HG02840 (cell line): Measurements from ENCODE around the gene PSMC1.
A peak's percentile ranks its signal among the peaks of the same experiment; 100 is the strongest.
"Not testable (repeated sequence)": the region's sequence is repeated elsewhere in the genome, so short reads cannot be mapped to it uniquely, and the experiment has no call there.

Experiments used
- ATAC-seq: cut with Tn5 transposase; IDR thresholded peaks from one replicate; pipeline ENCODE4 v1.9.1; 2021; ENCODE audit warnings: mild to moderate bottlenecking, moderate library complexity, moderate number of reproducible peaks; ENCODE audit not compliant: unreplicated experiment, low FRiP score

PSMC1 gene

DNA sequence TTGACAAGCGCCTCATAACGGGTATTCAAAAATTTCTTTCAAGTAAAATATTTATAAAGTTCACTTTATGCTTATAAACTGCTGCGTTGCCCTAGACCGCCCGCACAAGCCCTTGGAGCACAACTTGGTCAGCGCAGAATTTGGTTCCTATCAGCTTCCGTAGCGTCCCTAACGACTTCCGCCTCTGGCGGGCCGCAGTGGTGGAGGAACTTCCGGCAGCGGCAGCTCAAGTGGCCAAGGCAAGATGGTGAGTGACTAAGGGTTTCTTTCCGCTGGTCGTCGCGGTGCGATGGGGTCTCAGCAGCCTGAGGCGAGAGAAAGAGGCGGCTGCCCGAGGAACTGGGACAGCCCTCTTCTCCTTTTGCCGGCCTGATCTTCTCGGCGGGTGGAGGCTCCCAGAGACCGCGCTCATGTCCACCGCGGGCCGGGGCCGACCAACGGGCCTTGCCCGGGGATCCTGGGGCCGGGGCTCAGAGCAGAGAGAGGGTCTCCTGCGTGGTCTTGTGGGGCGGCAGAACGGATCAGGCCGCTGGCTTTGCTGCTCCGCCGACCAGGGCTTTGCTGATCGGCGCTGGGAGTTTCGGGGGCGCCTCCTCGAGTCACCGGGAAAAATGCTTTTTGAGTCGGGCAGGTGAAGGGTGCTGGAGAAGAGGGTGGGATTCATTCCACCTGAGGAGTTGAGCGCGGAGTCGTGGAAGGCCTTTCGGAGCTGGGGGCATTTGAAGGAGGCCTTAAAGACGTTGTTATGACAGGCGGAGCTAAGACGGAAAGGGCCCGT, at the start of gene PSMC1:
PSMC1 (plus strand) TSS at position 200 of the 778 bp plus-strand sequence; CDS start at position 245, 45 bp downstream.
- ATAC-seq: peak; percentile 93

DNA sequence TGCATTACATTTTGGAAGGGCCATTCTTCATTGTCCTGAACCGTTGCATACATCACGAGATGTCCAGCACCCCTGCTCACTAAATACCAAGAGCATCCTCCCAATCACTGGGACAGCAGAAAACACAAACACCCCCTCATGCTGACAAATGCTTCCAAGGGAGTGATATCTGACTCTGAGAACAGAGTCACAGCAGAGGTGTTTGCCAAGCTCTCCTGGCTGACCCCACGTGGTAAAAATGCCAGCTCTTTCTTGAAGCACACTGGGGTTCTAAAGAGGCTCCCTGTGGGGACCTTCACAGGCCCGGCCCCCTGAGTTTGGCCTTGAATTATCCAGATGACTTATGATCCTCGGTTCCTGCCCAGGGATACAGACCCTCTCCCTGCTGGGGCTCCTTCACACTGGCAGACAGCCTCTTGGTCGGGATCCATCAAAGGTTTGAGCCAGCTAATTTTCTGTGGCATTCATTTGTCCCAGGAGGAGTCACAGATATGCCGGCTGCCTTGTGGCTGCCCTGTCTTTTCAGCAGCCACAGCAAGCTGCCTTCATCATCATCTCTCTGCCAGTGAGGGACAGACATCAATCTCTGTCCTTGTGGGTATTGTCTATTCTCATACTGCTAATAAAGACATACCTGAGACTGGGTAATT, 43.1 kb upstream of the PSMC1 start:
- ATAC-seq: no peak

DNA sequence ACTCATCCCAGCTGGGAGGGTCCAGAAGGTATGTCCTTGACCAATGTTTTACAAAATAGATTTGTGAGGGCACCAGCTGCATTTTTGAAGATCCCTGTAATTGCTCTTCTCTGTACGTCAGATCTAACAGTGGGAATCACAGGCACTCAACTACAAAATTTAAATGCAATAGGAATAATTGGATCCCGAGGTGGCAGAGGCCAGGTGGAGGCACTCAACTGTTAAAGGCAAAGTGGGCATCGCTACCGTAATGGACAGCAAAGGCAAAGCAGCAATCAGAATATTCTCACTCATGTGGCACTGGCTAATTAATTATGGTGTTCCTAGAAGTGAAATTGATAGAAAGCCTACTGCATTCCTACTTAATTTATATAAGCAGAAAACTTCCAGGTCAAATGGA, 27.9 kb upstream of the PSMC1 start:
- no peak for ATAC-seq

DNA sequence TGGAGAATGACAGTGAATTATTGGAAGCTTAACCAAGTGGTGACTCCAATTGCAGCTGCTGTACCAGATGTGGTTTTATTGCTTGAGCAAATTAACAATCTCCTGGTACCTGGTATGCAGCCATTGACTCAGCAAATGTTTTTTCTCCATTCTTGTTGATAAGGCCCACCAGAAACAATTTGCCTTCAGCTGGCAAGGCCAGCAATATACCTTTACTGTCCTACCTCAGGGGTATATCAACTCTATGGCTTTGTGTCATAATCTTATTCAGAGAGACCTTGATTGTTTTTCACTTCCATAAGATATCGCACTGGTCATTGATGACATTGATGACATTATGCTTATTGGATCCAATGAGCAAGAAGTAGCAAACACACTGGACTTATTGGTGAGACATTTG, 26.4 kb upstream of the PSMC1 start:
- ATAC-seq: not testable (repeated sequence)

DNA sequence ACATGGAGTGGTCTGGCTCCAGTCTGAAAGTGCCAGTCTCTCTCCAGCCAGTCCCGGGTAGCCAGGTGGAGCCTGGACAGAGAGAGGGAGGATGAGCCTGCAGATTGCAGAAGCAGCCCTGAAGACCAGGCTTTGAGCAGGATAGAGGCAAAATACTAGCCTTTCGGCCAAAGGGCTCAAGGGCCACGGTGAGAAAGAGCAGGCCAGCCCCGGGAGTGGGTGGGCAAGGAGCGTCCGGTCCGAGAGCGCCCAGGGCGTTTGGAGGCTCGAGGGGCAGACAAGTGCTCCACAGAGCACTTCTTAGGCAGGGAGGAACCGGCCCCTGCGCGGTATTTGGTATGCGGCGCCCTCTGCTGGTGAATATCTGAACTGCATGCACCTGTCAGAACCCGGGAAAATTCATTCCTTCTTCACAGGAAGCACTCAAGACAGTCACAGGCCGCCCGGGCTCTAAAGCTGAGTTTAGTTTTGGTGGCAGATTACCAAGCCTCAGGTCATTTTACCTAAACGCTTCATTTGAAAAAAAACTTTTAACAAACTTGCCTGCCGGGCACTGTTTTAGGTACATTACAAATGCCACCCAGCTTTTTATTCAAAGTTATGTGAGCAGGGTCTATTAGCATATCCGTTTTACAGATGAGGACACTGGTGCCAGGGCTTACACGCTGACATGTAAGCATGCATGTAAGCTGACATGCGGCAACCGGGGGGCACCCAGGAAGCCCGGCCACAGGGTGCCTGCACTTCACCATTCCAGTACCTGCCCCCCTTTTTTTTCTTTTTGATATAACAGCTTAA, 21.0 kb upstream of the PSMC1 start:
- ATAC-seq: no peak

DNA sequence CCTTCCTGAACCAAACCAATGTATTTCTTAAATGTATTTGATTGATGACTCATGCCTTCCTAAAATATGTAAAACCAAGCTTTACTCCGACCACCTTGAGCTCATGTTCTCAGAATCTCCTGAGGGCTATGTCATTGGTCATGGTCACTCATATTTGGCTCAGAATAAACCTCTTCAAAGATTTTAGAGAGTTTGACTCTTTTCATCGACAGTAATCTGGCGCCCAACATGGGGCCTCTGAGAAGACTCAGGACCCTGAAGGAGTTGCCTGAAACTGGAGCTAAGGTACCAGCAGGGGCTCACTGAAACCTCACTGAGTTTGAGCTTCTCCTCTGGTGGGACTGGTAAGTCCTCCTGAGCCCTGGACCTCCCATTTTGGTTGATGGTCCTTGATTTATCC, 17.2 kb upstream of the PSMC1 start:
- no peak for ATAC-seq

DNA sequence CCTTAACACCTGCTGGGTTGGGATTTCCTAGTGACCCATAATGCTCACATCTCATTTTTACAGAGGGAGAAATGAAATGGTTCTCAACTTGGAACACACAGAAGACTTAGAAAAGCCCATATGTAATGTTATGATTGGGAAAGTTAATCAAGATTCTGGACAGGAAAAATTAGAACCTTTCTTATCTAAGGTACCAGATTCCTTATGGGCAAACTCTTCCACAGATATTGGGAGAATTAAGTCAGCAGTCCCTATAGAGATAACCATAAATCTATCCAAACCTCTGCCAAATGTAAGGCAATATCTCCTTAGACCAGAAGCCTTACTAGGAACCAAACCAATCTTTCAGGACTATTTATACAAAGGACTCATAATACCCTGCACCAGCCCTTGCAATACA, 13.9 kb upstream of the PSMC1 start:
- no peak for ATAC-seq

DNA sequence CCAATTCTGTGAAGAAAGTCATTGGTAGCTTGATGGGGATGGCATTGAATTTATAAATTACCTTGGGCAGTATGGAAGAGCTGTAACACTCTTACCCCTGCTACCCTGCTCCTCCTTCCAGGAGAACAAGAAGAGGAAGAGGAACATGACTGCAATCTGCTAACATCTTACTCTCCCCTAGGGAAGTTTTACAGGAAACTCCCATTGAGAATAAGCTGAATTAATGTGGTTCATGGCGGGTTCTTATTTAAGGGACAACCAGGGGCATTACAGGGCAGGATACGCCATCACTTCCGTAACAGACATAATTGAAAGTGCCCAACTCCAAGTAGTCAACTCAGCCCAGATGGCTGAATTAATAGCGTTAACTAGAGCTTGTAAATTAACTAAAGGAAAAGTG, 9.4 kb upstream of the PSMC1 start:
- no peak for ATAC-seq

DNA sequence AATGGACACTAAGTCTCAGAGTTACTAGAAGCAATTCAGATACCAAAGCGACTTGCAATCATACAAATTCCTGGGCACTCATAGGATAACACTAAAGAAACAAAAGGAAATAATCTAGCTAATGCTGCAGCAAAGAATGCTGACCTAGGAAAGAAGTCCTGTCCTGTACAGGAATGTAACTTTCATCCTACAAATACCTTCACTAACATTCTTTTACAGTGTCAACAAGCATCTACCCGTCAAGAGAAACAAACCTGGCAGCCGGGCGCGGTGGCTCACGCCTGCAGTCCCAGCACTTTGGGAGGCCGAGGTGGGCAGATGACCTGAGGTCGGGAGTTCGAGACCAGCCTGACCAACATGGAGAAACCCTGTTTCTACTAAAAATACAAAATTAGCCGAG, 8.9 kb upstream of the PSMC1 start:
- ATAC-seq: not testable (repeated sequence)

DNA sequence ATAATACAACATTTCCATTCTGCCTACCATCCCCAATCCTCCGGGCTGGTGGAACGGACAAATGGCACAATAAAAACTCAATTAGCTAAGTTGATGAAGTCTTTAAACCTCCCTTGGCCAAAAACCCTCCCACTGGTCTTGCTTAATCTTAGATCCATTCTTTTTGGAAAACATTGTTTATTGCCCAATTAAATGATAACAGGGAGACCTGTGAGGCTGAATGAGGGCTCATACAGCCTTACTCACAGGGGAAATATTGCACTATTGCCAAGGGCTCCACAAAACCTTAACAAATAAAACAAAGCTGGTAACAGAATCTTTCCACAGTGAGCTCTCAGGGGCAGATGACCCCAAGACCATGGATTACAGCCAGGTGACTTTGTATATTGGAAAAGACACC, 7.8 kb upstream of the PSMC1 start:
- ATAC-seq: no peak

DNA sequence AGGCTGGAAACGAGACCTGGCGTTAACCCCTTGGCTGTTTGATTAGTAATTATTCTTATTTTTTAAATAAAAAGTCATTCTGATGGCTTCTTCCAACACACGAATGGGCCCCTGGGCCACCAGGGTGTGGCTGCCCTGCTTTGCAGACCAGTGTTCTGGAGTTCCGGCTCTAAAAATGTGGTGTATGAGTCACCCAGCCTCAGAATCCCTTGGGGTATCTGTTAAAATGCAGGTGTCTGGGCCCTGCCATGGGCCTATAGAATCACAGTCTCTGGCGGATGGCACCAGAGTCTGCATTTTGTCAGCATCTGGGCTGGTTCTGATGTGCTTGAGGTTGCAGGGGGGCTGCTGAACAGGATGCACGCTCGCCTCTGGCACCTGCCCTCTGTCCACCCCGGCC, 2.5 kb upstream of the PSMC1 start:
- no peak for ATAC-seq

DNA sequence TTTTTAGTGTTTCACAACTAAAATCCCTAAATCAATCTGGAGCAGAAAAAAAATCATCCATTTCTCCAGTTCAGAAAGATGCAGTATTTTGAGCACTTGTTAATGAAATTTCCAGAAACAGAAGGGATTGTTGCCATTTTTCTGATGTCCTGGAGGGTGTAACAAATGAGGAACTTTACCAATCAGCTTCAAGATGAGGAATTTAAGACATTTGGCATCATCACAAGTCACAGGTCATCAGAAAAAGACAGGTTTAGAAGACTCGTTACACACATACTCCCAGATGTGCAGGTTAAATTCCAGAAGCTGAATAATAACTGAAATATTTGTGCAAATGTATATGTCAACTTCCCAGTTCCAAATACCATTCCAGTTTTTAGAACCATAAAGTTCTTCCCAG, 482 bp upstream of the PSMC1 start:
- ATAC-seq: no peak

DNA sequence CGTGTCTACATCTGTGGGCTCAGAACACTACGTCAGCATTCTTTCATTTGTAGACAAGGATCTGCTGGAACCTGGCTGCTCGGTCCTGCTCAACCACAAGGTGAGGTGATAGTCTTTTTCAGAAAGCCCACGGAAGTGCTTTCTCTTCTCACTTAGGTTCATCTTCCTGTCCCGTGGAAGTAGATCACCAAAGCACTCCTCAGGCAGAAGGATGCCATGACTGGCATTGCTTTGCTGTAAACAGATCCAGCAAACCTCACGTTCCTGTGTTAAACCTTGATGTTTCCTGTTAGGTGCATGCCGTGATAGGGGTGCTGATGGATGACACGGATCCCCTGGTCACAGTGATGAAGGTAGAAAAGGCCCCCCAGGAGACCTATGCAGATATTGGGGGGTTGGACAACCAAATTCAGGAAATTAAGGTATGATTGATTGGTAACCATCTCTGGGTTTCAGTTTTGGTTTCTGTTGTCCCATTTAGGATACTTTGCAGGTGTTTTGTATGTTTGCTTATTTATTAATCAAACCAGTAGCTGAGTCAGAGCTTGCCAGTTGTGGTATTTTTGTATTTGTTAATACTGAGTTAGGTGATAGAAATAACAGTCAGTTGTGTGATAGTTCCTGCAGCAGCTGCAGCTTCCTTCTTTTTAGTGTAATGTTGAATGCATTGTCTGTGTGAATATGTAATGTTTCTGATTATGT, 7.5 kb downstream of the PSMC1 start:
- ATAC-seq: peak; percentile 91

DNA sequence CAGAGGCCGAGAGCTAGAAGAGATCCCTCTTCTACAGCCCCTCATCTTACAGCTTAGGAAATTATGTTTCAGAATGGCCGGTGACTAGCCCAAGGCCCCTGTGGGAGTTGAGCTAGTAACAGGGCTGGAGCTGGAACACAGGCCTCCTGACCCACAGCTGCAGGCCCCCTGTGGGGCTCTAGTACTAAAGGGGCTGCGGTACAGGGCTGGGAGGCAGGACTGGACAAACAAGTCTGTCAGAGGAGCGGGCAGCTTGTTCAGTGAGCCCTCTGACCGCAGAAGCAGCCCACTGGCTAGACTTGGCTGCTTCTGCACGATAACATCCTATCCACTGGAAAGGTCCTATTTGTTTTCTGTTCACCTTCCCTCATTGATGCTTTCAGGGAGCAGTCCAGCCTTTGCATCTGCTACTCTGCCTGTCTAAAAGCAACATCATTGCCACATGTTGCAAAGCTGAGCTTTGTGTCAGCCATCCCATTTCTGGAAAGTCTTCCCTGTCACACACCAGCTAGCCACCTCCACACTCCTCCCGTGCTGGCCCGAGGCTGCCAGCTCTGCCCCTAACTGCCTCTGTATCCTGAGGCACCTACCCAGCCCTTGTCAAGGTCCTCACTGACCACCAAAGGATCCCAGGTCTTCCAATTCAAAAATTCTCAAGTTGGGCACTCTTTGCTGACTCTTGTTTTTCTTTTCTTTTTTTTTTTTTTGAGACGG, 10.2 kb downstream of the PSMC1 start:
- ATAC-seq: no peak

DNA sequence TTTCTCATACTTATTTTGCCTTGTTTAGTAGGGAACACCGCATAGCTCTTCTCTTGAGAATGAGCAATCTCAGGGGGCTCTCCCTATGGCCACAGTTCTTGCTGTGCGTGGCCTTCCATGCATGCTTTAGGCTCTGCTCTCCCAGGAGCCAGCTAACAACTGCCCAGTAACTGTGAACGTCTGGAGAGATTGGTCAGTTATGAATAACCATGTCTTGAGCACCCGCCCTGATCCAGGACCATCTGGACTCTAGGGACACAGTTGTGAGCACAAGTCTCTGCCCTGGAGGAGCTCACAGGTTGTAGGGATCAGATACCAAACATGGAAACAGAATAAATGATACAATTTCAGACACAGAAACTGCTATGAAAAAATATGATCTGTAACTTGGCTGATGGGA, 12.1 kb downstream of the PSMC1 start:
- no peak for ATAC-seq

DNA sequence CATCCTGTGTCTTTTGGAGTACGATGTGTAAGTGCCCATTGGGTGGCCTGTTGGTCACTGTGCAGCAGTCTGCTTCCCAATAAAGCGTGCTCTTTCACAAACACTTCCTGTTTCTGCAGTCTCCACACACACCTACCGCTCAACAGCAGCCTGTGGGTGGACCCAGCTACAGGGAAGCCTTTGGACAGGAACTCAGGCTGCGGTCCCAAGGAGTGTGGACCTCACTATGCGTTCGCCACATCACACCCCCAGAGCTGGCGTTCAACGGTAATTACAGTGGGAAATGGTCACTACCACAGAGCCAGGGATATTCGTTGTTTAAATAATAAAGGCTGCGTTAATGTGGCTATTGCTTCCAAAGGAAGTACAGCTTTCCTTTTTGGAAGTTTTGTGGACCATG, 16.2 kb downstream of the PSMC1 start:
- no peak for ATAC-seq

DNA sequence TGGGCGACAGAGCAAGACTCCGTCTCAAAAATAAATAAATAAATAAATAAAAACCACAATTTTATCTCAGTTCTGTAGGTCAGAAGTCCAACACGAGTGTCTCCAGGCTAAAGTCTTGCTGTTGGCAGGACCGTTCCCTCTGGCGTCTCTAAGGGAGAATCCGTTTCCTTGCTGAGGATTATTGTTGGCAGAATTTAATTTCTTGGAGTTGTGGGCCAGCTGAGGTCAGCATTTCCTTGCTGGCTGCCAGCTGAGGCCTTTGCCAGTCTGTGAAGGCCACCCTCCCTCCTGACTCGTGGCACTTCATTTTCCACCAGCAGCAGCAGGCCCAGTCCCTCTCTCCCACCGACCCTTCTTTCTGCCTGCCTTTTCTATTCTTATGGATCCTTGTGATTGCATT, 17.2 kb downstream of the PSMC1 start:
- no peak for ATAC-seq

DNA sequence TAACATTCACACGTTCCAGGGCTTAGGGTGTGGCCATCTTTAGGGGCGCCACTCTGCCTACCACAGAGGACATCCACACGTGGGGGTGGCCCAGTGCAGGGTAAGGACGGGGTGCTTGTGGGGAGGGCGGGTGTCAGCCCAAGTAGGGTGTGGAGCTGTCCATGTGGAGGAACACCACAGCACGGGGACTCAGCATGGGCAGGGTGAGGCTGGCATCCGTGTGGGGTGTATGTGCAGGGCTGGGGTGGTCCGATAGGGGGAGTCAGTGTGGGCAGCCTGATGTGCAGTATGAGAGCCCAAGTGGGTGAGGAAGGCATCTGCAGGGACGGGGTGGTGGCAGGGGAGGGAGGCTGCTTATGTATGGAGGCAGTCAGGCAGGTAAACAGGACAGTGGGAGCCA, 17.7 kb downstream of the PSMC1 start:
- ATAC-seq: no peak

DNA sequence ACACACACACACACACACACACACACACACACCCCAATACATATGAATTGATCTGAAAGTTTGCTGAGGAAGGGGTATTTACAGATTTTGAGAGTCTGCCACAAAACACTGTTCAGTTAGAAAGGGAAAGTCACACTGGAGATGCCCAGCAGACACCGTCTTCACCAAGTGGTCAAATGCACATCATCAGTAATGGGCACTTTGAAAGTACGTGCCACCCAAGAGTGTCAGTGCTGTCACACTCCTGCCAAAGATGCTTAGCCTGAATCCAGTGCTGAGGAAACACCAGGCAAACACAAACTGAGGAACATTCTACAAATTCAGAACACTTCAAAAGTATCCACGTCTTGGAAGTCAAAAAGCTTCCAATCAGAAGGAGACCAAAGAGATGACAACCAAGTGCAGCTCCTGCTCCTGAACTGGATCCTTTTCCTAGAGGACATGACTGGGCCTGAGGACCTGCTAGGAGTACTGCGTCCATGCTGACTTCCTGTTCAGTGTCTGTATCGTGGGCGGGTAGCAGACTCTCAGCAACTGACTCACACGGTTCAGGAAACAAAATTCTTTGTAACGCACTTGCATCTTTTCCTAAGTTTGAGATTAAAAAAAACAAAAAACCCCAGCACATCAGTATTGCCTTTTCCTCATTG, 18.6 kb downstream of the PSMC1 start:
- no peak for ATAC-seq

DNA sequence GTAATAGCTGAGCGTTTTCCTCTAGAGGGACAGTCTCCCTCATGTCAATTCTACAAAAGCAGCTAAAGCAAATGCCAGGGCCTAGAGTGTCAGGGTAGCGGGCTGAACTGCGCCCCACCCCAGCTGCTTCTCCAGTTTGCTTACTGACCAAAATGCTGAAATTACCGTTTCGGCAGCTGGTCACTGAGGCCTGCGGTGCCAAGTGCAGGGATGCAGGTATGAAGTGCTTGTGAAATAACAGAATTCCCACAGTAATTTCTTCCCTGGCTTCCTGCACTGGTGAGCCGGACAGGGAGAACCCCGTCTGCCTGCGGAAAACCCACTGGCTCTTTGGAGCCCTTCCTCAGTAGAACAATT, 19.1 kb downstream of the PSMC1 start:
- ATAC-seq: no peak
